H1 (cell line): ENCODE results near the gene SMARCAL1. TPM values are rescaled to one million over a fixed set of nuclear protein-coding genes. Genes with fewer than 3 reads are reported as not detected.

Source experiments
- CTCF ChIA-PET: fragments of 300-600 bp; sonication (Branson Sonifier 250); formaldehyde crosslinking; loops from one replicate; lab custom pipeline; 2021; ENCODE audit not compliant: partially characterized antibody; lab: Charles Lee
- POLR2A ChIA-PET: fragments of 300-600 bp; sonication (Branson Sonifier 250); formaldehyde crosslinking; loops from one replicate; lab custom pipeline; 2021; ENCODE audit warnings: inconsistent platforms; ENCODE audit not compliant: partially characterized antibody; lab: Charles Lee
- DNase-seq, 2 experiments: peaks; one replicate each; pipeline versions ENCODE4 v3.0.0 to v3.0.0-alpha.2; 2010 to 2022; ENCODE audit warnings: low spot score in 2 of 2, low read depth in 1 of 2, mixed read lengths in 1 of 2
- FAIRE-seq: peaks from 2 replicates; lab custom pipeline; 2011; peaks lifted over from hg19 to GRCh38; lab: Jason Lieb, UNC
- H2AFZ ChIP-seq: 2 replicates; pipeline ENCODE4 v1.8.1; 2012; ENCODE audit warnings: low read length, inconsistent platforms
- H2AK5ac ChIP-seq: 2 replicates; pipeline ENCODE4 v1.6.1; 2013; ENCODE audit warnings: low read depth, low read length
- H2BK120ac ChIP-seq: replicated peaks from 2 replicates; pipeline ENCODE3; 2013; ENCODE audit warnings: low read depth, low read length, inconsistent platforms
- H2BK12ac ChIP-seq: 2 replicates; pipeline ENCODE4 v1.6.1; 2013; ENCODE audit warnings: low read depth, low read length
- H2BK15ac ChIP-seq: 2 replicates; pipeline ENCODE4 v1.6.1; 2013; ENCODE audit warnings: low read length
- H2BK20ac ChIP-seq: 2 replicates; pipeline ENCODE4 v1.6.1; 2013; ENCODE audit warnings: low read length
- H2BK5ac ChIP-seq: 2 replicates; pipeline ENCODE4 v1.6.1; 2013; ENCODE audit warnings: low read depth, low read length
- H3K14ac ChIP-seq: 2 replicates; pipeline ENCODE4 v1.6.1; 2013; ENCODE audit warnings: inconsistent platforms; ENCODE audit not compliant: insufficient read length
- H3K18ac ChIP-seq: 2 replicates; pipeline ENCODE4 v1.6.1; 2013; ENCODE audit warnings: low read length; ENCODE audit errors: extremely low read depth
- H3K23ac ChIP-seq: 2 replicates; pipeline ENCODE4 v1.6.1; 2013; ENCODE audit warnings: inconsistent platforms; ENCODE audit not compliant: insufficient read length
- H3K23me2 ChIP-seq: 2 replicates; pipeline ENCODE4 v1.6.1; 2013; ENCODE audit warnings: low read depth, low read length
- H3K27ac ChIP-seq: 2 replicates; pipeline ENCODE4 v1.6.1; 2011; ENCODE audit warnings: low read depth, low read length, inconsistent platforms
- H3K27me3 ChIP-seq, 4 experiments: replicated peaks in 1 of 4; 1 replicate in 1 of 4; 2 replicates in 3 of 4; pipeline versions ENCODE4 v1.6.1 to v1.8.1; 2011 to 2013; ENCODE audit warnings: low read length in 3 of 4, mild to moderate bottlenecking in 3 of 4, inconsistent platforms in 2 of 4, mixed read lengths in 2 of 4, moderate library complexity in 1 of 4; ENCODE audit not compliant: control insufficient read depth in 3 of 4, insufficient read depth in 3 of 4; ENCODE audit errors: extremely low read depth in 1 of 4
- H3K36me3 ChIP-seq, 4 experiments: 2 replicates each; pipeline versions ENCODE4 v1.6.1 to v1.8.1; 2011 to 2013; ENCODE audit warnings: mild to moderate bottlenecking in 4 of 4, low read length in 3 of 4, moderate library complexity in 2 of 4, control low read depth in 1 of 4, inconsistent platforms in 1 of 4; ENCODE audit not compliant: insufficient read depth in 4 of 4, control insufficient read depth in 2 of 4
- H3K4ac ChIP-seq: replicated peaks from 2 replicates; pipeline ENCODE3; 2013; ENCODE audit warnings: low read length, low read depth, mixed read lengths, inconsistent platforms; ENCODE audit not compliant: insufficient read length
- H3K4me1 ChIP-seq, 4 experiments: replicated peaks in 1 of 4; 1 replicate in 1 of 4; 2 replicates in 3 of 4; pipeline versions ENCODE4 v1.6.1 to v1.8.1; 2011 to 2013; ENCODE audit warnings: low read length in 3 of 4, inconsistent platforms in 2 of 4, mixed read lengths in 1 of 4; ENCODE audit not compliant: insufficient read depth in 4 of 4, control insufficient read depth in 3 of 4
- H3K4me2 ChIP-seq, 2 experiments: 2 replicates each; pipeline versions ENCODE4 v1.6.1 to v1.8.1; 2011 to 2013; ENCODE audit warnings: low read depth in 2 of 2, low read length in 2 of 2, control low read depth in 1 of 2, inconsistent platforms in 1 of 2, mild to moderate bottlenecking in 1 of 2; ENCODE audit not compliant: insufficient read depth in 1 of 2
- H3K4me3 ChIP-seq, 4 experiments: fragments of 200-600, 300-600 bp in 1 of 4; sonication (generic), shearing (Covaris generic), sonication (Bioruptor Twin) in 1 of 4; 2 replicates each; pipeline versions ENCODE4 v1.5.1 to v1.8.1; 2011 to 2016; ENCODE audit warnings: low read length in 4 of 4, low read depth in 3 of 4, control low read depth in 2 of 4, inconsistent platforms in 2 of 4, mild to moderate bottlenecking in 2 of 4, mixed read lengths in 1 of 4, moderate library complexity in 1 of 4; ENCODE audit not compliant: insufficient read depth in 2 of 4; ENCODE audit errors: extremely low read depth in 1 of 4
- H3K56ac ChIP-seq: replicated peaks from 2 replicates; pipeline ENCODE3; 2013; ENCODE audit warnings: low read depth, mild to moderate bottlenecking, mixed read lengths, low read length, inconsistent platforms; ENCODE audit not compliant: insufficient read length
- H3K79me1 ChIP-seq: 2 replicates; pipeline ENCODE4 v1.6.1; 2013; ENCODE audit warnings: low read depth, low read length, control low read depth
- H3K79me2 ChIP-seq, 2 experiments: 2 replicates each; pipeline versions ENCODE4 v1.6.1 to v1.8.1; 2012 to 2013; ENCODE audit warnings: low read length in 2 of 2, mild to moderate bottlenecking in 2 of 2, inconsistent platforms in 1 of 2; ENCODE audit not compliant: insufficient read depth in 2 of 2, control insufficient read depth in 1 of 2
- H3K9ac ChIP-seq, 4 experiments: replicated peaks in 1 of 4; 1 replicate in 1 of 4; 2 replicates in 3 of 4; pipeline versions ENCODE4 v1.6.1 to v1.8.1; 2011 to 2013; ENCODE audit warnings: low read depth in 3 of 4, low read length in 3 of 4, control low read depth in 2 of 4, mild to moderate bottlenecking in 2 of 4, moderate library complexity in 2 of 4, inconsistent platforms in 1 of 4; ENCODE audit errors: extremely low read depth in 1 of 4
- H3K9me3 ChIP-seq, 2 experiments: 2 replicates each; pipeline versions ENCODE4 v1.6.1 to v1.8.1; 2012 to 2013; ENCODE audit warnings: mild to moderate bottlenecking in 2 of 2, moderate library complexity in 2 of 2, control low read depth in 1 of 2, inconsistent platforms in 1 of 2, low read depth in 1 of 2, low read length in 1 of 2, mixed read lengths in 1 of 2; ENCODE audit not compliant: insufficient read depth in 2 of 2
- H4K20me1 ChIP-seq, 2 experiments: replicated peaks in 1 of 2; 2 replicates each; pipeline versions ENCODE3 to v1.8.1; 2011 to 2013; ENCODE audit warnings: inconsistent platforms in 2 of 2, low read length in 2 of 2, mild to moderate bottlenecking in 1 of 2; ENCODE audit not compliant: insufficient read depth in 2 of 2, control insufficient read depth in 1 of 2
- H4K5ac ChIP-seq: 2 replicates; pipeline ENCODE4 v1.6.1; 2013; ENCODE audit warnings: low read length, low read depth, mixed read lengths, inconsistent platforms; ENCODE audit not compliant: insufficient read length
- H4K8ac ChIP-seq: 2 replicates; pipeline ENCODE4 v1.8.0; 2013; ENCODE audit warnings: mild to moderate bottlenecking, moderate library complexity, low read length, inconsistent platforms; ENCODE audit not compliant: insufficient read depth; ENCODE audit errors: extremely low read depth
- H4K91ac ChIP-seq: replicated peaks from 2 replicates; pipeline ENCODE3; 2013; ENCODE audit warnings: low read length, mixed read lengths, inconsistent platforms; ENCODE audit not compliant: insufficient read length
- BCL11A ChIP-seq, 2 experiments: IDR thresholded peaks; one replicate each; pipeline ENCODE4 v1.6.1; 2011; ENCODE audit warnings: low read depth in 2 of 2, low read length in 2 of 2, mild to moderate bottlenecking in 2 of 2
- BRCA1 ChIP-seq: IDR thresholded peaks from 2 replicates; pipeline ENCODE4 v1.6.1; 2012; ENCODE audit warnings: low read depth, low read length, improper control_type of control experiment
- CHD1 ChIP-seq: IDR thresholded peaks from 2 replicates; pipeline ENCODE4 v1.6.1; 2012; ENCODE audit warnings: low read depth, low read length, improper control_type of control experiment
- HDAC6 ChIP-seq: IDR thresholded peaks from one replicate; pipeline ENCODE4 v1.7.1; 2012; ENCODE audit warnings: low read depth, mild to moderate bottlenecking, inconsistent platforms, low read length, moderate library complexity
- JUN ChIP-seq: IDR thresholded peaks from 2 replicates; pipeline ENCODE4 v1.6.1; 2011; ENCODE audit warnings: low read depth, mild to moderate bottlenecking, improper control_type of control experiment, low read length
- KDM5A ChIP-seq: fragments of 200-600 bp; IDR thresholded peaks from 2 replicates; pipeline ENCODE4 v1.7.1; 2012; ENCODE audit warnings: mild to moderate bottlenecking, low read length, inconsistent platforms, mixed read lengths
- MAX ChIP-seq: IDR thresholded peaks from 2 replicates; pipeline ENCODE4 v1.6.1; 2012; ENCODE audit warnings: inconsistent platforms
- POU5F1 ChIP-seq: IDR thresholded peaks from 2 replicates; pipeline ENCODE4 v1.6.1; 2011; ENCODE audit warnings: low read depth, mild to moderate bottlenecking, low read length, moderate library complexity
- RNF2 ChIP-seq: fragments of 200-900, 300-1000 bp; sonication (generic); IDR thresholded peaks from 2 replicates; pipeline ENCODE4 v1.7.1; 2016; ENCODE audit warnings: borderline replicate concordance, low read depth, mild to moderate bottlenecking, antibody characterized with exemption, low read length; ENCODE audit not compliant: poor library complexity, severe bottlenecking; ENCODE audit errors: missing control alignments
- SIRT6 ChIP-seq: IDR thresholded peaks from one replicate; pipeline ENCODE4 v1.7.1; 2012; ENCODE audit warnings: low read length, inconsistent platforms
- SP1 ChIP-seq: IDR thresholded peaks from 2 replicates; pipeline ENCODE4 v1.6.1; 2011; ENCODE audit warnings: low read depth, low read length
- SP4 ChIP-seq: IDR thresholded peaks from 2 replicates; pipeline ENCODE4 v1.6.1; 2012; ENCODE audit warnings: low read length, inconsistent platforms
- SRF ChIP-seq: IDR thresholded peaks from 2 replicates; pipeline ENCODE4 v1.6.1; 2011; ENCODE audit warnings: mild to moderate bottlenecking, low read depth, low read length, moderate library complexity
- WGBS, 2 experiments: shearing (Covaris generic) in 1 of 2; methylation state at CpG; one replicate each; pipeline versions ENCODE4 v1.1.6 to v1.1.7; 2013 to 2015; ENCODE audit warnings: low lambda C conversion rate in 2 of 2, mixed read lengths in 2 of 2, inconsistent platforms in 1 of 2, low coverage in 1 of 2, missing lambda C conversion rate in 1 of 2; ENCODE audit not compliant: insufficient replicate concordance in 2 of 2, insufficient coverage in 1 of 2, insufficient read length in 1 of 2; ENCODE audit errors: extremely low coverage in 1 of 2, missing lambda C conversion rate in 1 of 2; 5-methylcytosine and 5-hydroxymethylcytosine counted together
- polyA plus RNA-seq, 7 experiments: library from polyadenylated mRNA; depleted of rRNA in 3 of 7; stranded (reverse) in 5 of 7; unstranded in 2 of 7; fragments of >200 nt in 5 of 7; fragments of 200-250 nt in 2 of 7; gene quantifications; 1 replicate in 5 of 7; 2 replicates in 1 of 7; 4 replicates in 1 of 7; pipeline versions ENCODE4 v1.2.1 to v1.2.3, GENCODE V29; 2011 to 2013; ENCODE audit warnings: missing spikeins in 2 of 7, mixed read lengths in 2 of 7
- total RNA-seq: library from RNA; stranded (reverse); fragmentation: NEBNext Ultra II Directional; extraction: Animal tissue kit (Norgen Biotek cat#: 25700); gene quantifications from 2 replicates; pipeline ENCODE4 v1.2.1, GENCODE V29; 2021
- TF ChIP-seq, protein P1 (sequence below): IDR thresholded peaks from 2 replicates; pipeline ENCODE4 v1.6.1; 2012; ENCODE audit warnings: inconsistent platforms

The SMARCAL1 gene
- total and polyA plus RNA-seq, 2 of the 8 experiments (the other 6 are each of a cell fraction or from before 2014, with no cell fraction given), result 17.6 to 17.9 TPM

- whole genome bisulfite sequencing, 2 experiments, result 89% methylated on average over 2 of the region's 2 CpGs; no CpG with 5 or more reads in 1 of the 2 experiments
- H2BK12ac ChIP-seq, result no peak overlapping the region
- FAIRE-seq (no peak), DNase-seq (no peak)
- H2BK5ac ChIP-seq, result no peak overlapping the region
- H4K91ac ChIP-seq, result no peak overlapping the region
- H3K23me2 ChIP-seq, result no peaks in the 10 kb centered on the region
- H4K20me1 ChIP-seq, result no peaks in the 10 kb centered on the region
- ChIA-PET CTCF (interaction anchor here (9.1 kb wide), 1 partner anchor 15 kb away, joined by 79 read pairs; no protein-coding TSS in a partner anchor), POLR2A (interaction anchor here (1.2 kb wide), 1 partner anchor 20 kb away, joined by 5 read pairs; no protein-coding TSS in a partner anchor)
- H3K23ac ChIP-seq, result no peak overlapping the region
- H2AK5ac ChIP-seq, result no peak overlapping the region
- H2BK20ac ChIP-seq, result 0 out of 2 replicates have a peak overlapping the region, but pooled peaks have one; percentile 27
- no peak overlapping the region for H3K18ac ChIP-seq
- no peak overlapping the region for H2AFZ ChIP-seq
- H3K9ac ChIP-seq, result no peak overlapping the region
- H3K79me2 ChIP-seq, result no peaks in the 10 kb centered on the region
- no peak overlapping the region for H3K56ac ChIP-seq
- H3K4ac ChIP-seq, result no peak overlapping the region
- H3K36me3 ChIP-seq, result no peaks in the 10 kb centered on the region
- no peak overlapping the region for H3K4me2 ChIP-seq
- no peak overlapping the region for H3K14ac ChIP-seq
- H3K79me1 ChIP-seq, result no peaks in the 10 kb centered on the region
- H3K27me3 ChIP-seq, result no peaks in the 10 kb centered on the region
- H4K5ac ChIP-seq, result no peak overlapping the region
- peaks cover 0 to 8% (median 0%) of the 10 kb centered on the region in 4 experiments; a peak in 1 of 7 replicates for H3K4me1 ChIP-seq
- 0 out of 4 replicates have a peak, but pooled peaks cover 0 to 3% of the 10 kb centered on the region in 2 experiments for H3K9me3 ChIP-seq
- no peak overlapping the region for H4K8ac ChIP-seq
- H3K4me3 ChIP-seq, result no peak overlapping the region
- H3K27ac ChIP-seq, result no peak overlapping the region
- no peak overlapping the region for H2BK15ac ChIP-seq
- H2BK120ac ChIP-seq, result no peak overlapping the region
- TF ChIP-seq RNF2 (no peak), SIRT6 (no peak), JUN (no peak), CHD1 (no peak), KDM5A (no peak), BRCA1 (no peak), SP4 (no peak), HDAC6 (no peak), SRF (no peak), POU5F1 (no peak), SP1 (no peak), BCL11A (IDR thresholded peaks at IDR 0.05; ENCODE audit: low read depth in 2 of 2, low read length in 2 of 2) (no peak), MAX (no peak)
- TF ChIP-seq, protein P1, sequence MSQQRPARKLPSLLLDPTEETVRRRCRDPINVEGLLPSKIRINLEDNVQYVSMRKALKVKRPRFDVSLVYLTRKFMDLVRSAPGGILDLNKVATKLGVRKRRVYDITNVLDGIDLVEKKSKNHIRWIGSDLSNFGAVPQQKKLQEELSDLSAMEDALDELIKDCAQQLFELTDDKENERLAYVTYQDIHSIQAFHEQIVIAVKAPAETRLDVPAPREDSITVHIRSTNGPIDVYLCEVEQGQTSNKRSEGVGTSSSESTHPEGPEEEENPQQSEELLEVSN, result no peak
Observed at GRCh38 chr2:216387262-216387661, 25.0 kb upstream of the SMARCAL1 start.
